ENCODE measurements around the gene DNAJB14. TPM values are rescaled to one million over a fixed set of nuclear protein-coding genes. Genes with fewer than 3 reads are reported as not detected.

Gene DNAJB14
- total RNA-seq, 3 donors from 2014 or later: 33.4 to 46.4 (median 37.4) TPM

DNA sequence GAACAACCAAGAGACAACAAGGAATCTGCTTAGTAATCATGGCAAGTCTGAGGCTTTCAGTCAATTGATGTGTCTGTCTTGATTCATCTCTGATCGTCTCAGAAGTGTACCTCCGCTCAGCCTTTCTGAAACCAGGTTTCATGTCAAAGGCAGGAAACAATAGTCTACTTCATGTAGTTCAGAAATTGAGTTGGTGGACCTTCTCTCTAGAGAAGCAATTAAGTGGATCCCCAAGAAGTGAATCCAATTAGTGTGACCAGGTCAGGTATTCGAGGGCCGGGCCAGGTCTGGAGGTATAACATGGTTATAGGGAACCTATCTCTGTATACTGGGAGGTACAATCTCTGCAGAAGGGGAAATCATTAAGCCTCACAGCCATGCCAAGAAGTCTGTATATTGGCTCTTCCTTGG, 97.8 kb downstream of the DNAJB14 start:
- Histone ChIP-seq H3K27me3 (no peaks in the 10 kb centered on the region), H3K4me1 (no peaks in the 10 kb centered on the region), H3K27ac (no peak overlapping the region), H3K4me3 (no peak overlapping the region), H3K9me3 (no peaks in the 10 kb centered on the region), H3K36me3 (no peaks in the 10 kb centered on the region)
- DNase-seq (ENCODE audit: low spot score in 2 of 2): no peak
- intact Hi-C loops (cut with DNase I; ENCODE audit: low total_unique reads): no loop called here
- TF ChIP-seq, protein P1, sequence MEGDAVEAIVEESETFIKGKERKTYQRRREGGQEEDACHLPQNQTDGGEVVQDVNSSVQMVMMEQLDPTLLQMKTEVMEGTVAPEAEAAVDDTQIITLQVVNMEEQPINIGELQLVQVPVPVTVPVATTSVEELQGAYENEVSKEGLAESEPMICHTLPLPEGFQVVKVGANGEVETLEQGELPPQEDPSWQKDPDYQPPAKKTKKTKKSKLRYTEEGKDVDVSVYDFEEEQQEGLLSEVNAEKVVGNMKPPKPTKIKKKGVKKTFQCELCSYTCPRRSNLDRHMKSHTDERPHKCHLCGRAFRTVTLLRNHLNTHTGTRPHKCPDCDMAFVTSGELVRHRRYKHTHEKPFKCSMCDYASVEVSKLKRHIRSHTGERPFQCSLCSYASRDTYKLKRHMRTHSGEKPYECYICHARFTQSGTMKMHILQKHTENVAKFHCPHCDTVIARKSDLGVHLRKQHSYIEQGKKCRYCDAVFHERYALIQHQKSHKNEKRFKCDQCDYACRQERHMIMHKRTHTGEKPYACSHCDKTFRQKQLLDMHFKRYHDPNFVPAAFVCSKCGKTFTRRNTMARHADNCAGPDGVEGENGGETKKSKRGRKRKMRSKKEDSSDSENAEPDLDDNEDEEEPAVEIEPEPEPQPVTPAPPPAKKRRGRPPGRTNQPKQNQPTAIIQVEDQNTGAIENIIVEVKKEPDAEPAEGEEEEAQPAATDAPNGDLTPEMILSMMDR (IDR thresholded peaks at IDR 0.05): no peak
- TF ChIP-seq POLR2A (IDR thresholded peaks at IDR 0.05) (no peak), POLR2AphosphoS5 (IDR thresholded peaks at IDR 0.05) (no peak)

DNA sequence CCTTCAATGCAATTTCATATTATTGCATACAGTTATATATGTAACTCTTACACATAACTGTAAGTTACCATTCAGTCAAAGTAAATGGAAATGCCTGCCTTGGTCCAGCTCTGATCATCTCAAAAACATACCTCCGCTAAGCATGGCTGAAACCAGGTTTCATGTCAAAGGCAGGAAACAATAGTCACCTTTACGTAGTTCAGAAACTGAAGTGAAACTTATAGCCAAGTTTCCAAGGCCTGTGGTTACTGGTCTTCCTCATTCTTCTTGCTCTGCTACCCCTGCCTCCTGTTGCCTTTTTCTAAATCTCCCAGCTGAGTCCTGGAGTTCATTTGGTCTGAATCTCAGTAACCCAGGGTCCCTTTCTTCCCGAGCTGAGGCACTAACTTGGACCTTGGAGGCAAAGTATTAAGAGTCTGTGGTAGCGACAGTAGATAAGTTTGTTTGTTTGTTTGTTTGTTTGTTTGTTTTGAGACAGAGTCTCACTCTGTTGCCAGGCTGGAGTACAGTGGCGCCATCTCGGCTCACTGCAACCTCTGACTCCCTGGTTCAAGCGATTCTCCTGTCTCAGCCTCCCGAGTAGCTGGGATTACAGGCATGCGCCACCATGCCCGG, 98.9 kb downstream of the DNAJB14 start:
- no peak for DNase-seq (ENCODE audit: low spot score in 2 of 2)
- no peaks in the 10 kb centered on the region for H3K4me1 ChIP-seq
- H3K4me3 ChIP-seq: no peak overlapping the region
- H3K9me3 ChIP-seq: no peaks in the 10 kb centered on the region
- TF ChIP-seq, protein P1 (IDR thresholded peaks at IDR 0.05): no peak
- TF ChIP-seq POLR2A (IDR thresholded peaks at IDR 0.05) (no peak), POLR2AphosphoS5 (IDR thresholded peaks at IDR 0.05) (no peak)
- peak overlapping the region in 1 of 2 donors; percentile 17 for H3K27ac ChIP-seq
- intact Hi-C loops (cut with DNase I; ENCODE audit: low total_unique reads): no loop called here
- no peaks in the 10 kb centered on the region for H3K27me3 ChIP-seq
- no peaks in the 10 kb centered on the region for H3K36me3 ChIP-seq

DNA sequence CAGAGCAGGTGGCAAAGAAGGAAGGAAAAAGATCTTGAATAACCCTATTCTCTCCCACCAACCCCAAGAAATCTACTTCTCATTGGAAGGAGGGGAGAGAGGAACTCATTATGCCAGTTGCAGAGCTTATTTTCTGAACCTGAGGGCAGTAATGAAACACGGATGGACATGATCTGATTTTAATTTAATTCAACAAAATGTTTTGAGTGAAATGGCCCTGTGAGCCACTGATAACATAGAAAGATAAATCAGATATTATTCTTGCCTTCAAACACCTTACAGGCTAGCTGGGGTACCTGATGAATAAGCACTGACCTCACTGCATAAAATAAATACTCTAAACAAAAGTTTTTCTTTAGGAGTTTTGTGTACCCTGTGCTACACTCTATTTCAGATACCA, 99.5 kb downstream of the DNAJB14 start:
- Histone ChIP-seq H3K27me3 (no peaks in the 10 kb centered on the region), H3K27ac (peak overlapping the region in 1 of 2 donors; percentile 17), H3K4me3 (no peak overlapping the region), H3K36me3 (no peaks in the 10 kb centered on the region), H3K9me3 (no peaks in the 10 kb centered on the region), H3K4me1 (no peaks in the 10 kb centered on the region)
- intact Hi-C loops (cut with DNase I; ENCODE audit: low total_unique reads): no loop called here
- DNase-seq (ENCODE audit: low spot score in 2 of 2): no peak
- no peak for TF ChIP-seq POLR2A (IDR thresholded peaks at IDR 0.05)
- TF ChIP-seq, protein P1 (IDR thresholded peaks at IDR 0.05): no peak
- TF ChIP-seq POLR2AphosphoS5 (IDR thresholded peaks at IDR 0.05): no peak

Other genes starting within 250 kb of the DNAJB14 start
- 10 to 100 TPM in 1 of 3 donors, 1 to 10 TPM in 2; 2.7 to 10.2 (median 4.9) TPM for gene DAPP1, start 129.8 kb downstream of the DNAJB14 start, total RNA-seq
- gene LAMTOR3, start 52.2 kb downstream of the DNAJB14 start, total RNA-seq: 10 to 100 TPM; 40.6 to 79.3 (median 44.0) TPM
- gene H2AZ1, start 3.7 kb upstream of the DNAJB14 start, total RNA-seq: 100 to 1,000 TPM; 114 to 166 (median 125) TPM
- 1 to 10 TPM; 1.6 to 3.8 (median 1.8) TPM for gene DDIT4L, start 243.8 kb upstream of the DNAJB14 start, total RNA-seq